Measurements from ENCODE around the gene PRKD1.

GRCh38 chr14:29687866-29688265, 239.8 kb downstream of the PRKD1 start:
- TF ChIP-seq CTCF (IDR thresholded peaks at IDR 0.05 in 2 of 3, conservative IDR thresholded peaks at IDR 0.05 in 1 of 3; ENCODE audit: borderline replicate concordance in 1 of 3, insufficient read depth in 1 of 3, low read depth in 2 of 3, low read length in 2 of 3) (no peak), YY1 (IDR thresholded peaks at IDR 0.05; ENCODE audit: extremely low read depth, insufficient replicate concordance, low read depth, low read length) (no peak), ELF1 (IDR thresholded peaks at IDR 0.05; ENCODE audit: borderline replicate concordance, low read depth) (no peak), POLR2A (IDR thresholded peaks at IDR 0.05; ENCODE audit: borderline replicate concordance, extremely low read depth, insufficient read depth, insufficient read length) (no peak), ZNF274 (IDR thresholded peaks at IDR 0.05; ENCODE audit: low read depth, low read length) (no peak), EZH2 (IDR thresholded peaks at IDR 0.05) (no peak), ZFX (IDR thresholded peaks at IDR 0.05) (no peak), EZH2phosphoT487 (IDR thresholded peaks at IDR 0.05; ENCODE audit: borderline replicate concordance) (no peak), RAD21 (IDR thresholded peaks at IDR 0.05; ENCODE audit: low read depth) (no peak), FOSL1 (IDR thresholded peaks at IDR 0.05; ENCODE audit: low read depth) (no peak)
- TF ChIP-seq, protein P1, sequence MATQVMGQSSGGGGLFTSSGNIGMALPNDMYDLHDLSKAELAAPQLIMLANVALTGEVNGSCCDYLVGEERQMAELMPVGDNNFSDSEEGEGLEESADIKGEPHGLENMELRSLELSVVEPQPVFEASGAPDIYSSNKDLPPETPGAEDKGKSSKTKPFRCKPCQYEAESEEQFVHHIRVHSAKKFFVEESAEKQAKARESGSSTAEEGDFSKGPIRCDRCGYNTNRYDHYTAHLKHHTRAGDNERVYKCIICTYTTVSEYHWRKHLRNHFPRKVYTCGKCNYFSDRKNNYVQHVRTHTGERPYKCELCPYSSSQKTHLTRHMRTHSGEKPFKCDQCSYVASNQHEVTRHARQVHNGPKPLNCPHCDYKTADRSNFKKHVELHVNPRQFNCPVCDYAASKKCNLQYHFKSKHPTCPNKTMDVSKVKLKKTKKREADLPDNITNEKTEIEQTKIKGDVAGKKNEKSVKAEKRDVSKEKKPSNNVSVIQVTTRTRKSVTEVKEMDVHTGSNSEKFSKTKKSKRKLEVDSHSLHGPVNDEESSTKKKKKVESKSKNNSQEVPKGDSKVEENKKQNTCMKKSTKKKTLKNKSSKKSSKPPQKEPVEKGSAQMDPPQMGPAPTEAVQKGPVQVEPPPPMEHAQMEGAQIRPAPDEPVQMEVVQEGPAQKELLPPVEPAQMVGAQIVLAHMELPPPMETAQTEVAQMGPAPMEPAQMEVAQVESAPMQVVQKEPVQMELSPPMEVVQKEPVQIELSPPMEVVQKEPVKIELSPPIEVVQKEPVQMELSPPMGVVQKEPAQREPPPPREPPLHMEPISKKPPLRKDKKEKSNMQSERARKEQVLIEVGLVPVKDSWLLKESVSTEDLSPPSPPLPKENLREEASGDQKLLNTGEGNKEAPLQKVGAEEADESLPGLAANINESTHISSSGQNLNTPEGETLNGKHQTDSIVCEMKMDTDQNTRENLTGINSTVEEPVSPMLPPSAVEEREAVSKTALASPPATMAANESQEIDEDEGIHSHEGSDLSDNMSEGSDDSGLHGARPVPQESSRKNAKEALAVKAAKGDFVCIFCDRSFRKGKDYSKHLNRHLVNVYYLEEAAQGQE (IDR thresholded peaks at IDR 0.05; ENCODE audit: low read depth): no peak

Data from HCT116 (cell line).